Thoracic aorta (tissue), 2 donors: ENCODE data around the gene PRKN. TPM values are rescaled to one million over a fixed set of nuclear protein-coding genes. Genes with fewer than 3 reads are reported as not detected.

ENCODE experiments used
- ATAC-seq: fragments of 150-250 bp; one replicate; pipeline ENCODE4 v1.8.0; 2017; ENCODE audit warnings: low read depth; ENCODE audit not compliant: insufficient number of reproducible peaks, low FRiP score
- DNase-seq: peaks from one replicate; pipeline ENCODE4 v3.0.0-alpha.2; 2020; ENCODE audit warnings: low spot score
- H3K27ac ChIP-seq, 2 donors: fragments of 200-600 bp; sonication (generic); 1 replicate in 1 of 2; 2 replicates in 1 of 2; pipeline ENCODE4 v1.5.1; 2016; ENCODE audit warnings: mild to moderate bottlenecking in 2 of 2, moderate library complexity in 2 of 2
- H3K27me3 ChIP-seq: fragments of 200-600 bp; sonication (generic); replicated peaks from 2 replicates; pipeline ENCODE4 v1.6.0; 2016; ENCODE audit warnings: mild to moderate bottlenecking; ENCODE audit not compliant: insufficient read depth
- H3K36me3 ChIP-seq: fragments of 200-600 bp; sonication (generic); one replicate; pipeline ENCODE4 v1.5.1; 2016
- H3K4me1 ChIP-seq, 2 donors: fragments of 200-600 bp; sonication (generic); 1 replicate in 1 of 2; 2 replicates in 1 of 2; pipeline versions ENCODE4 v1.5.1 to v1.6.0; 2016; ENCODE audit warnings: low read depth in 2 of 2, mild to moderate bottlenecking in 1 of 2; ENCODE audit not compliant: control insufficient read depth in 1 of 2
- H3K4me3 ChIP-seq: fragments of 200-600 bp; sonication (generic); 2 replicates; pipeline ENCODE4 v1.5.1; 2016; ENCODE audit warnings: mild to moderate bottlenecking
- H3K9me3 ChIP-seq: fragments of 200-600 bp; sonication (generic); 2 replicates; pipeline ENCODE4 v1.5.1; 2016
- CTCF ChIP-seq: fragments of 200-600 bp; sonication (generic); IDR thresholded peaks from one replicate; pipeline ENCODE4 v1.5.1; 2019; ENCODE audit warnings: antibody characterized with exemption
- total RNA-seq, 2 donors: library from RNA; depleted of rRNA; stranded (reverse); fragments of >200 nt; gene quantifications; one replicate each; pipeline versions ENCODE4 v1.1.0 to v1.2.3, GENCODE V29; 2016

PRKN gene
- total RNA-seq, 2 donors from 2014 or later, result 10.4 to 23.8 TPM

- TF ChIP-seq CTCF, result no peak
- no peak for ATAC-seq
- no peaks in the 10 kb centered on the region for H3K36me3 ChIP-seq
- H3K4me1 ChIP-seq, result peaks cover 5 to 22% of the 10 kb centered on the region in 2 donors
- H3K9me3 ChIP-seq, result no peaks in the 10 kb centered on the region
- no peaks in the 10 kb centered on the region for H3K27me3 ChIP-seq
- DNase-seq, result no peak
- no peak overlapping the region for H3K27ac ChIP-seq
- H3K4me3 ChIP-seq, result no peak overlapping the region
Measured at GRCh38 chr6:162684052-162684451, 43.5 kb downstream of the PRKN start.

DNA sequence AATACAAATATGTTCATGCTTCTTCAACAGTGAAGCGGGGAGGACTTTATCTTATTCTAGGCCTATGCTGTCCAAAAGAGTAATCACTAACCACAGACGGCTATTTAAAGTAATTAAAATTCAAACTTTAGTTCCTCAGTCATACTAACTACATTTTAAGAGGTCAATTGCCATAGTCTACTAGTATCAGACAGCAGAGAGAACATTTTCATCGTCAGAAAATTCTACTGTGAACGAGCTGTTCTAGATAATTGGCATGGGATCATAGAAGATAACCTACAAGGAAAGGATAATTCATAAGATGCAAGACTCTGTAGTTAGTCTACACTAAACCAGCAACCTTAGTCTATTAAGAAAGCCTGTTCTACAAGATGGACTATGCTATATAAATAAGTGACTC, 44.4 kb downstream of the PRKN start:
- no peak for TF ChIP-seq CTCF
- DNase-seq, result no peak
- peaks cover 5 to 22% of the 10 kb centered on the region in 2 donors for H3K4me1 ChIP-seq
- H3K36me3 ChIP-seq, result no peaks in the 10 kb centered on the region
- no peaks in the 10 kb centered on the region for H3K9me3 ChIP-seq
- H3K27ac ChIP-seq, result no peak overlapping the region
- no peak overlapping the region for H3K4me3 ChIP-seq
- ATAC-seq, result no peak
- no peaks in the 10 kb centered on the region for H3K27me3 ChIP-seq

DNA sequence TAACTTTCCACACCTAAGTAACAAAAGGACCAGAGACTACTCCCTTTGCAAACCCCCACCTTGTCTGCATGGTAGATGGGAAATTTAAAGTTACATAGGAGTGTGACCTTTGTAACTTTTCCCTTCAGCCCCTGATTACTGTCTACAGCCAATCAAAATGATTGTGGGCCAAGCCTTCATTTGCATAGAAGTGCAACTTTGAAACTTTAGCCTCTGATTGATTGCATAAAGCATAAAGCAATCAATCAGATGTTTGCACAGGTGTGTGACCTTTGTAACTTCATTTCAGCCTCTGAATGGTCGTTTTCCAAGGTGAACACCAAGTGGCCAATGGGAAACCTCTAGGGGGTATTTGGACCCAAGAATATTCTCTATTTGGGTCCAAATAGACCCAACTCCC, 46.1 kb downstream of the PRKN start:
- no peak for ATAC-seq
- no peak overlapping the region for H3K4me3 ChIP-seq
- TF ChIP-seq CTCF, result no peak
- peaks cover 5 to 22% of the 10 kb centered on the region in 2 donors for H3K4me1 ChIP-seq
- no peaks in the 10 kb centered on the region for H3K36me3 ChIP-seq
- H3K27me3 ChIP-seq, result no peaks in the 10 kb centered on the region
- H3K27ac ChIP-seq, result no peak overlapping the region
- DNase-seq, result no peak
- H3K9me3 ChIP-seq, result no peaks in the 10 kb centered on the region

DNA sequence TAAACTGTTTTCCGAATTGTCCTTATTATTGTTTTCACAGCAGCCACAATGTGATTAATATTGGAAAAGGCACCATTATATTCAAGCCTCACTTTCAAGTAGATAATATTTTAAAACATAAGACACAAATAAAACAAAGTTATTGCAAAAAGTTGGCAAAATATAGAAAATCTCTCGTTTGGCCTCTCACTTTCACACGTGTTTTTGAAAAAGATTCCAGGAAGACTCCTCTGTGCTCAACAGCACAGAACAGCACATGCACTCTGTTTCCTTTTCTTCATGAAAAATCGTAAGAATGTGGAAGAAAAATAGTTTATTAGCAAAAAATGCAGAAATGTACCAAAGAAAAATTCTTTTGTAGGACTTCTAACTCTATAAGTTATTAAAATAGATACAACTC, 46.7 kb downstream of the PRKN start:
- no peak for DNase-seq
- H3K4me1 ChIP-seq, result peaks cover 5 to 22% of the 10 kb centered on the region in 2 donors
- H3K27ac ChIP-seq, result no peak overlapping the region
- no peak for TF ChIP-seq CTCF
- peak overlapping the region; percentile 23 for H3K4me3 ChIP-seq
- H3K27me3 ChIP-seq, result no peaks in the 10 kb centered on the region
- H3K36me3 ChIP-seq, result no peaks in the 10 kb centered on the region
- no peaks in the 10 kb centered on the region for H3K9me3 ChIP-seq
- ATAC-seq, result no peak

GRCh38 chr6:162680367-162680766, 47.2 kb downstream of the PRKN start:
- no peak for DNase-seq
- Histone ChIP-seq H3K4me3 (no peak overlapping the region), H3K36me3 (no peaks in the 10 kb centered on the region), H3K27me3 (no peaks in the 10 kb centered on the region), H3K4me1 (peaks cover 5 to 22% of the 10 kb centered on the region in 2 donors), H3K9me3 (no peaks in the 10 kb centered on the region), H3K27ac (no peak overlapping the region)
- TF ChIP-seq CTCF, result no peak
- no peak for ATAC-seq
